HG02840 (cell line): Measurements from ENCODE around the gene FAM83E.
"Not testable (repeated sequence)": the region's sequence is repeated elsewhere in the genome, so short reads cannot be mapped to it uniquely, and the experiment has no call there.

Experiments
- ATAC-seq: cut with Tn5 transposase; IDR thresholded peaks from one replicate; pipeline ENCODE4 v1.9.1; 2021; ENCODE audit warnings: mild to moderate bottlenecking, moderate library complexity, moderate number of reproducible peaks; ENCODE audit not compliant: unreplicated experiment, low FRiP score

Gene FAM83E

GRCh38 chr19:48587387-48587786, 27.5 kb downstream of the FAM83E start:
- no peak for ATAC-seq

GRCh38 chr19:48582168-48582567, 32.7 kb downstream of the FAM83E start:
- no peak for ATAC-seq

- ATAC-seq, result no peak
Observed at GRCh38 chr19:48578891-48579290, 36.0 kb downstream of the FAM83E start.

GRCh38 chr19:48577908-48578307, 37.0 kb downstream of the FAM83E start:
- ATAC-seq, result not testable (repeated sequence)

- ATAC-seq, result no peak
Observed at GRCh38 chr19:48575931-48576622, 38.8 kb downstream of the FAM83E start.

- ATAC-seq, result no peak
Observed at GRCh38 chr19:48573163-48573505, 41.7 kb downstream of the FAM83E start.

GRCh38 chr19:48571378-48572162, 43.3 kb downstream of the FAM83E start:
- no peak for ATAC-seq

- no peak for ATAC-seq
Observed at GRCh38 chr19:48569814-48570213, 45.1 kb downstream of the FAM83E start.

GRCh38 chr19:48568345-48568886, 46.5 kb downstream of the FAM83E start:
- no peak for ATAC-seq

- ATAC-seq, result no peak
Observed at GRCh38 chr19:48565090-48565489, 49.8 kb downstream of the FAM83E start.
